Pulmonary artery endothelial cell (primary cell): ENCODE results near the gene TBC1D4. TPM values are rescaled to one million over a fixed set of nuclear protein-coding genes. Genes with fewer than 3 reads are reported as not detected.

ENCODE experiments used
- DNase-seq: peaks from one replicate; pipeline ENCODE4 v3.0.0-alpha.2; 2011; ENCODE audit warnings: low read depth, low spot score
- total RNA-seq: library from RNA; depleted of rRNA; stranded (reverse); fragments of >200 nt; gene quantifications from 2 replicates; pipeline ENCODE4 v1.2.3, GENCODE V29; 2014

Gene TBC1D4
- total RNA-seq, 1 donor from 2014 or later, result 55.6 TPM

- DNase-seq, result no peak
Measured at GRCh38 chr13:75486146-75487062, 4.4 kb upstream of the TBC1D4 start.

- DNase-seq, result no peak
Measured at GRCh38 chr13:75485286-75486062, 3.5 kb upstream of the TBC1D4 start.

GRCh38 chr13:75482820-75483079 is 781 bp upstream of the TBC1D4 start:
- no peak for DNase-seq

GRCh38 chr13:75481176-75482069 is 546 bp downstream of the TBC1D4 start:
- DNase-seq, result no peak

GRCh38 chr13:75480671-75481175 is 1.2 kb downstream of the TBC1D4 start:
- DNase-seq, result no peak

- no peak for DNase-seq
Measured at GRCh38 chr13:75479102-75479740, 2.7 kb downstream of the TBC1D4 start.

GRCh38 chr13:75478659-75479058 is 3.3 kb downstream of the TBC1D4 start:
- no peak for DNase-seq

GRCh38 chr13:75474956-75475355 is 7.0 kb downstream of the TBC1D4 start:
- DNase-seq, result no peak

GRCh38 chr13:75473468-75473867 is 8.5 kb downstream of the TBC1D4 start:
- DNase-seq, result no peak

GRCh38 chr13:75470676-75471075 is 11.3 kb downstream of the TBC1D4 start:
- no peak for DNase-seq

GRCh38 chr13:75469047-75469446 is 12.9 kb downstream of the TBC1D4 start:
- no peak for DNase-seq

- DNase-seq, result no peak
Measured at GRCh38 chr13:75468602-75469001, 13.4 kb downstream of the TBC1D4 start.

GRCh38 chr13:75468098-75468497 is 13.9 kb downstream of the TBC1D4 start:
- no peak for DNase-seq

GRCh38 chr13:75467040-75467728 is 14.8 kb downstream of the TBC1D4 start:
- no peak for DNase-seq

- DNase-seq, result no peak
Measured at GRCh38 chr13:75465236-75465635, 16.7 kb downstream of the TBC1D4 start.

- no peak for DNase-seq
Measured at GRCh38 chr13:75461314-75461713, 20.7 kb downstream of the TBC1D4 start.

- DNase-seq, result no peak
Measured at GRCh38 chr13:75460644-75461043, 21.3 kb downstream of the TBC1D4 start.

GRCh38 chr13:75458696-75459422 is 23.1 kb downstream of the TBC1D4 start:
- no peak for DNase-seq

- no peak for DNase-seq
Measured at GRCh38 chr13:75455962-75456361, 26.0 kb downstream of the TBC1D4 start.

- no peak for DNase-seq
Measured at GRCh38 chr13:75454497-75454896, 27.5 kb downstream of the TBC1D4 start.
